Esophagus (tissue), 2 donors: ENCODE measurements around the gene ABI3BP. TPM values are rescaled to one million over a fixed set of nuclear protein-coding genes. Genes with fewer than 3 reads are reported as not detected.

Experiments
- H3K27ac ChIP-seq, 2 donors: one replicate each; pipeline ENCODE4 v1.5.1; 2013; ENCODE audit warnings: low read depth in 2 of 2, mild to moderate bottlenecking in 2 of 2, inconsistent platforms in 1 of 2, low read length in 1 of 2, moderate library complexity in 1 of 2
- H3K27me3 ChIP-seq, 2 donors: one replicate each; pipeline ENCODE4 v1.6.1; 2013; ENCODE audit warnings: low read length in 2 of 2, control low read depth in 1 of 2, mild to moderate bottlenecking in 1 of 2; ENCODE audit not compliant: insufficient read depth in 2 of 2, control insufficient read depth in 1 of 2
- H3K36me3 ChIP-seq, 2 donors: one replicate each; pipeline ENCODE4 v1.6.1; 2013; ENCODE audit warnings: low read length in 1 of 2; ENCODE audit not compliant: control insufficient read depth in 2 of 2, insufficient read depth in 2 of 2
- H3K4me1 ChIP-seq, 2 donors: one replicate each; pipeline ENCODE4 v1.6.1; 2013; ENCODE audit warnings: low read length in 1 of 2; ENCODE audit not compliant: control insufficient read depth in 2 of 2, insufficient read depth in 2 of 2
- H3K4me3 ChIP-seq, 2 donors: one replicate each; pipeline ENCODE4 v1.5.1; 2013; ENCODE audit warnings: low read length in 2 of 2, mild to moderate bottlenecking in 2 of 2, low read depth in 1 of 2, moderate library complexity in 1 of 2
- H3K9me3 ChIP-seq, 2 donors: one replicate each; pipeline ENCODE4 v1.6.1; 2013; ENCODE audit warnings: mild to moderate bottlenecking in 2 of 2, low read depth in 1 of 2, low read length in 1 of 2, moderate library complexity in 1 of 2; ENCODE audit not compliant: control insufficient read depth in 2 of 2, insufficient read depth in 1 of 2
- WGBS, 2 donors: extraction: QIAGEN DNeasy Blood & Tissue Kit; methylation state at CpG; one replicate each; pipeline ENCODE4 v1.1.7; 2013; 5-methylcytosine and 5-hydroxymethylcytosine counted together
- polyA plus RNA-seq, 2 donors: library from polyadenylated mRNA; stranded (reverse); fragments of 200-250 nt; gene quantifications; one replicate each; pipeline ENCODE4 v1.2.3, GENCODE V29; 2013
- donor health status: healthy with polysubstance abuse.
- donor health status: Bipolar disorder and iron deficiency.

ABI3BP gene
- polyA plus RNA-seq, 2 donors, result 2.1 to 4.0 TPM

- Histone ChIP-seq H3K27ac (no peak overlapping the region), H3K4me1 (no peaks in the 10 kb centered on the region), H3K4me3 (no peak overlapping the region), H3K36me3 (no peaks in the 10 kb centered on the region), H3K9me3 (no peaks in the 10 kb centered on the region), H3K27me3 (no peaks in the 10 kb centered on the region)
- 79 to 95% methylated on average over 2 of the region's 2 CpGs for WGBS, 2 donors
Measured at GRCh38 chr3:100900671-100901335, 92.4 kb downstream of the ABI3BP start.

- H3K27ac ChIP-seq, result no peak overlapping the region
- WGBS, 2 donors, result 27 to 42% methylated on average over 2 of the region's 2 CpGs
Measured at GRCh38 chr3:100899440-100900091, 93.7 kb downstream of the ABI3BP start.

GRCh38 chr3:100898681-100899080 is 94.5 kb downstream of the ABI3BP start:
- H3K27ac ChIP-seq, result no peak overlapping the region
- 67 to 70% methylated on average over 5 of the region's 5 CpGs for WGBS, 2 donors
- no peaks in the 10 kb centered on the region for H3K27me3 ChIP-seq
- no peaks in the 10 kb centered on the region for H3K9me3 ChIP-seq
- no peak overlapping the region for H3K4me3 ChIP-seq
- no peaks in the 10 kb centered on the region for H3K36me3 ChIP-seq
- H3K4me1 ChIP-seq, result no peaks in the 10 kb centered on the region

More at GRCh38 chr3:100899440-100900091, 93.7 kb downstream of the ABI3BP start:
- H3K4me3 ChIP-seq, result no peak overlapping the region
- no peaks in the 10 kb centered on the region for H3K36me3 ChIP-seq
- no peaks in the 10 kb centered on the region for H3K9me3 ChIP-seq
- H3K27me3 ChIP-seq, result no peaks in the 10 kb centered on the region
- no peaks in the 10 kb centered on the region for H3K4me1 ChIP-seq

GRCh38 chr3:100896994-100897393 is 96.2 kb downstream of the ABI3BP start:
- H3K4me3 ChIP-seq, result no peak overlapping the region
- 49 to 65% methylated on average over 2 of the region's 2 CpGs for WGBS, 2 donors

GRCh38 chr3:100893590-100893989 is 99.6 kb downstream of the ABI3BP start:
- 38% methylated on average over 1 of the region's 1 CpG for WGBS, 2 donors
- Histone ChIP-seq H3K4me1 (no peaks in the 10 kb centered on the region), H3K27me3 (no peaks in the 10 kb centered on the region), H3K4me3 (no peak overlapping the region), H3K9me3 (no peaks in the 10 kb centered on the region), H3K36me3 (no peaks in the 10 kb centered on the region), H3K27ac (no peak overlapping the region)

More at GRCh38 chr3:100896994-100897393, 96.2 kb downstream of the ABI3BP start:
- no peaks in the 10 kb centered on the region for H3K36me3 ChIP-seq
- no peaks in the 10 kb centered on the region for H3K4me1 ChIP-seq
- H3K27me3 ChIP-seq, result no peaks in the 10 kb centered on the region
- H3K27ac ChIP-seq, result no peak overlapping the region
- H3K9me3 ChIP-seq, result no peaks in the 10 kb centered on the region

GRCh38 chr3:100893108-100893507 is 100.1 kb downstream of the ABI3BP start:
- H3K36me3 ChIP-seq, result no peaks in the 10 kb centered on the region
- H3K4me1 ChIP-seq, result no peaks in the 10 kb centered on the region
- H3K4me3 ChIP-seq, result no peak overlapping the region
- H3K27ac ChIP-seq, result no peak overlapping the region
- 80 to 82% methylated on average over 3 of the region's 3 CpGs for WGBS, 2 donors
- no peaks in the 10 kb centered on the region for H3K27me3 ChIP-seq
- no peaks in the 10 kb centered on the region for H3K9me3 ChIP-seq

- Histone ChIP-seq H3K4me1 (no peaks in the 10 kb centered on the region), H3K27me3 (no peaks in the 10 kb centered on the region), H3K27ac (no peak overlapping the region), H3K9me3 (no peaks in the 10 kb centered on the region), H3K36me3 (no peaks in the 10 kb centered on the region), H3K4me3 (no peak overlapping the region)
- 70 to 79% methylated on average over 5 of the region's 5 CpGs for WGBS, 2 donors
Measured at GRCh38 chr3:100891827-100892226, 101.4 kb downstream of the ABI3BP start.

- H3K4me1 ChIP-seq, result no peaks in the 10 kb centered on the region
- 51 to 74% methylated on average over 2 of the region's 2 CpGs for WGBS, 2 donors
- no peaks in the 10 kb centered on the region for H3K27me3 ChIP-seq
- no peak overlapping the region for H3K27ac ChIP-seq
- H3K36me3 ChIP-seq, result no peaks in the 10 kb centered on the region
- H3K4me3 ChIP-seq, result no peak overlapping the region
- no peaks in the 10 kb centered on the region for H3K9me3 ChIP-seq
Measured at GRCh38 chr3:100891033-100891432, 102.2 kb downstream of the ABI3BP start.

- WGBS, 2 donors, result 76 to 78% methylated on average over 1 of the region's 1 CpG
- H3K9me3 ChIP-seq, result no peaks in the 10 kb centered on the region
- H3K4me3 ChIP-seq, result no peak overlapping the region
- H3K4me1 ChIP-seq, result no peaks in the 10 kb centered on the region
- no peaks in the 10 kb centered on the region for H3K27me3 ChIP-seq
- no peak overlapping the region for H3K27ac ChIP-seq
- no peaks in the 10 kb centered on the region for H3K36me3 ChIP-seq
Measured at GRCh38 chr3:100888881-100889280, 104.3 kb downstream of the ABI3BP start.

GRCh38 chr3:100882571-100882984 is 110.6 kb downstream of the ABI3BP start:
- Histone ChIP-seq H3K4me1 (no peaks in the 10 kb centered on the region), H3K27ac (no peak overlapping the region), H3K4me3 (no peak overlapping the region), H3K9me3 (no peaks in the 10 kb centered on the region), H3K27me3 (no peaks in the 10 kb centered on the region), H3K36me3 (no peaks in the 10 kb centered on the region)
- WGBS, 2 donors, result 25 to 39% methylated on average over 1 of the region's 1 CpG
